Measurements from ENCODE around the gene CIB2. TPM values are rescaled to one million over a fixed set of nuclear protein-coding genes. Genes with fewer than 3 reads are reported as not detected.

Gene CIB2
- total RNA-seq, 1 donor from 2014 or later: 2.2 TPM

DNA sequence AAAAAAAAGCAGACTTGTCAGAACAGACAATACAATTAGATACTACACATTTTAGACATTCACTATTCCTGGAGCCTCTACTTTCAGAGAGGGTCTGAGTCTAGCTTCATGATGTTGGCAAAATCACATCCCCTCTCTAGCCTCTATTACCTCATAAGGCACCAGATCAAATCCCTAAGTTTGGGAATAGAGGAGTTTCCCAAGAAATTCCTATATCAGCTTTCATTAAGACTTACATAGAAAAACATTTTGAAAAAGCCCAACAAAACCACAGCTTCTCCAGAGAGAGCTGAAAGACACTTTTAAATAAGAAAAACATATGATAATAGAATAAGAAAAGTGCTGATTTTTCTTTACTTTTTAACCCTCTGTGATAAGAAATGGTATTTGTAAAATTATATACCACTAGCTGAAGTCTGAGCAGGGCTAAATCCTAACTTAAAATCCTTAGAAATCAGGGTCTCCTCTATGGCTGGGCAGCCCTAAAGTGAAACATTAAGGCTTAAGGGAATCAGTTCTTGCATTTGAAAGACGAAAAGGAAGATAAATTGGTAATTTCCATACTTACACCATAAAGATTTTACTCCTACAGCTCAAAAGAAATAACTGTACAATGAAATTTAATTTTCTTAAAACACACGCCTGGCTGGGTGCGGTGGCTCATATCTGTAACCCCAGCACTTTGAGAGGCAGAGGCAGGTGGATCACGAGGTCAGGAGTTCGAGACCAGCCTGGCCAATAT, 58.0 kb downstream of the CIB2 start:
- H3K4me3 Mint-ChIP-seq (ENCODE audit: low read depth): peak overlapping the region; percentile 14
- H3K4me1 Mint-ChIP-seq (ENCODE audit: low read depth): peaks cover 45% of the 10 kb centered on the region

DNA sequence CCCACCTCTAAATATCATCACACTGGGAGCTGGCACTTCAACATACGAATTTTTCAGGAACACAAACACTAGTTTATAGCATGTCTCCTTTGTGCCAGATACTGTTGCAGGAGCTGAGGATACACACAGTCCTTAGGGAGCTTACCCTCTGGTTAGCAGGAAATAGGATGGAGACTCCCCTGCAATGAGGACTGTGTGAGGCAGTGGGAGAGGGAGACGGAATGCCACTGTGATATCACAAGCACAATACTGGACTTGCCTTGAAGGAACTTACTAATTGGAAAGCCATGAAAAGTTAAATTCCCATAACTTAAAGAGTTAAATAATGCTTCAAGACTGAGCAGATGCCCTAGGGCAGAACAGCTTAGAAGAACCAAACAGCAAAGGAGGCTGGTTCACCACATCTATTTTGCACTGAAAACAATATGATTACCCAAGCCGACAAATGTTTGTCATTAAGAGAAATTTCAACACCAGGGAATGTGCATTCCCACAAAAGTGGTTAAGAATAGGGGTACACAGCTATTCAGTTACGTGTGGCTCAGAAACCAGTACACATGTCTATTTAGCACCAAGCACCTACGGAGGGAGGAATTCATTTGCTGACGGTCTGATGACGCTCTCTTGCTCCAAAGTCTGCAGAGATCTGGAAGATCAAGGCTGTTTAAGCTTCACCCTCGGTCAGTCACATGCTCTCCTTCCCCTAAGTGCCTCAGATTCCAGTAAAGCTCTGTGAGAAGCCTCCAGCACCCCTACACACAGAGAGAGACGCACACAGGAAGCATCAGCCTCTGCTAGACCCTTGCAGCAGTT, 59.0 kb downstream of the CIB2 start:
- H3K36me3 Mint-ChIP-seq (ENCODE audit: low read depth): peaks cover 24% of the 10 kb centered on the region
- no peaks in the 10 kb centered on the region for H3K9me3 Mint-ChIP-seq
- H3K27me3 Mint-ChIP-seq (ENCODE audit: low read depth): no peaks in the 10 kb centered on the region
- H3K4me3 Mint-ChIP-seq (ENCODE audit: low read depth): peak overlapping the region; percentile 14
- intact Hi-C loops (cut with micrococcal nuclease): no loop called here
- peaks cover 40% of the 10 kb centered on the region for H3K4me1 Mint-ChIP-seq (ENCODE audit: low read depth)
- H3K27ac Mint-ChIP-seq: peak overlapping the region; percentile 35
- no peak for DNase-seq (ENCODE audit: low spot score)

More for the DNA sequence above, 58.0 kb downstream of the CIB2 start:
- Mint-ChIP-seq H3K27ac (peak overlapping the region; percentile 35), H3K9me3 (no peaks in the 10 kb centered on the region), H3K27me3 (ENCODE audit: low read depth) (no peaks in the 10 kb centered on the region), H3K36me3 (ENCODE audit: low read depth) (peaks cover 24% of the 10 kb centered on the region)
- DNase-seq (ENCODE audit: low spot score): no peak
- intact Hi-C loops (cut with micrococcal nuclease): no loop called here

DNA sequence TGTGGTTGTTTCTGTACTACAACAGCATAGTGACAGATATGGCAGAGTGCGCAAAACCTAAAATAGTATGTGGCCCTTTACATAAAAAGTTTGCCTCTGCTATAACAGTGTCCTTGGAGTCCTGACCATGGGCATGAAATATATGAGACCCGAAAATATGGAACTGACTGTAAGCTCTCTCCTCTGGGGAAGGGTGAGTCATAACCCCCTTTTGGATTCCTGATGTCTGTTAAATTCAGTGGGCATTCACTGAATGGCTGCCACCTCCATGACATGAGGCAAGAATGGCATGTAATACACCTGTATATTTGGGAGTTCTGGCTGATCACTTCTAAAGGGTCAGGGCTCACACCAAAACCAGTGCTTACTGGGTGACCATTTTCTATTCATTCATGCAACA, 59.9 kb downstream of the CIB2 start:
- H3K36me3 Mint-ChIP-seq (ENCODE audit: low read depth): peaks cover 24% of the 10 kb centered on the region
- no peak overlapping the region for H3K27ac Mint-ChIP-seq
- intact Hi-C loops (cut with micrococcal nuclease): no loop called here
- no peaks in the 10 kb centered on the region for H3K9me3 Mint-ChIP-seq
- no peak for DNase-seq (ENCODE audit: low spot score)
- H3K4me3 Mint-ChIP-seq (ENCODE audit: low read depth): no peak overlapping the region
- H3K4me1 Mint-ChIP-seq (ENCODE audit: low read depth): peaks cover 40% of the 10 kb centered on the region
- no peaks in the 10 kb centered on the region for H3K27me3 Mint-ChIP-seq (ENCODE audit: low read depth)

DNA sequence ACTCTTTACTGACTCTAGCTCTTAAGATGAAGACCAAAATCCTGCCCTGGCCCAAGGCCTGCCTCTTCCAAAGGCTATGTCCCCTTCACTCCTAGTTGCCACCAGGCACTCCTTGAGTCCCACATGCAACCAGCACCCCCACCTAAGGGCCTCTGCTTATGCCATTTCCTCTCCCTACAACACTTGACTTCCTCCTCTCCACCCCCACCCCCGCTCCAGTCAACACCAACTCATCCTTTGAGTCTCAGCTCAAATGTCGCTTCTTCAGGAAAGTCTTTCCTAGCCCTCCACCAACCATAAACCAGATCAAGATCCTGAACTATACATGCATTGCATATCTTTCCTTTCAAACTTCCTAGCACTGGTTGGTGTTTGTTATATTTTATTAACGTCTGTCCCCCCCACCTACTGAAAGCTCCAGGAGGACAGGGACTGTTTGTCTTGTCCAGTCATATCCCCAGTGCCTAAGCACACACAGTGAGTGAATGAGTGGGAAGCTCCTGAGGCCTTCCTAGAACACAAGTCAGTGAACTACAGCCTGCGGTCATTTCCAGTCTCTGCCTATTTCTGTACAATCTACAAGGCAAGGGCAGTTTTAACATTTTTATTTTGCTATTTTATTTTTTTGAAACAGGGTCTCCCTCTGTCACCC, 61.1 kb downstream of the CIB2 start:
- H3K4me1 Mint-ChIP-seq (ENCODE audit: low read depth): peaks cover 31% of the 10 kb centered on the region
- peak overlapping the region; percentile 72 for H3K4me3 Mint-ChIP-seq (ENCODE audit: low read depth)
- DNase-seq (ENCODE audit: low spot score): no peak
- peak overlapping the region; percentile 96 for H3K27ac Mint-ChIP-seq
- no peaks in the 10 kb centered on the region for H3K27me3 Mint-ChIP-seq (ENCODE audit: low read depth)
- intact Hi-C loops (cut with micrococcal nuclease): no loop called here
- no peaks in the 10 kb centered on the region for H3K9me3 Mint-ChIP-seq
- peaks cover 28% of the 10 kb centered on the region for H3K36me3 Mint-ChIP-seq (ENCODE audit: low read depth)

DNA sequence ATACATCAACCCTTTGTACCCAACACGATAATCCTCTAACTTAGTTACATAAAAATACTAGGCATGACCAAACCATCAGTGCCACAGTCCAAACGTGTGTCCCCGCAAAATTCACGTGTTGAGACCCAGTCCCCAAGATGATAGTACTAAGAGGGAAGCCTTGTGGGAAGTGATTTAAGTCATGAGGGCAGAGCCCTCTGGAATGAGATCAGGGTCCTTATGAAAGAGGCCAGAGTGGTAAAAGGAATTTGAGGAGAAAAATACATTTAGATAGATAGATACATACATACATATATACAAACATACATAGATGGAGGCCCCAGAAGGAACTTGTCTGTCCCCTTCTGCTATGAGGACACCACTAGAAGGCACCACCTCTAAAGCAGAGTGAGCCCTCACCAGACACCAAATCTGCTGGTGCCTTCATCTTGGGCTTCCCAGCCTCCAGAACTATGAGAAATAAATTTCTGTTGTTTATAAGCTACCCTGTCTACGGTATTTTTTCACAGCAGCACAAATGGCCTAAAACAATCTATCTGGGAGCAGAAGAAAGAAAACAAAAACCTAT, 61.7 kb downstream of the CIB2 start:
- Mint-ChIP-seq H3K36me3 (ENCODE audit: low read depth) (peaks cover 24% of the 10 kb centered on the region), H3K27ac (peak overlapping the region; percentile 96), H3K9me3 (no peaks in the 10 kb centered on the region), H3K4me3 (ENCODE audit: low read depth) (peak overlapping the region; percentile 72), H3K27me3 (ENCODE audit: low read depth) (no peaks in the 10 kb centered on the region), H3K4me1 (ENCODE audit: low read depth) (peaks cover 27% of the 10 kb centered on the region)
- DNase-seq (ENCODE audit: low spot score): no peak
- intact Hi-C loops (cut with micrococcal nuclease): loop anchor here (1.0 to 5.0 kb wide), 4 partner anchors 8 to 35 kb away; partner anchors contain the start of gene TBC1D2B

DNA sequence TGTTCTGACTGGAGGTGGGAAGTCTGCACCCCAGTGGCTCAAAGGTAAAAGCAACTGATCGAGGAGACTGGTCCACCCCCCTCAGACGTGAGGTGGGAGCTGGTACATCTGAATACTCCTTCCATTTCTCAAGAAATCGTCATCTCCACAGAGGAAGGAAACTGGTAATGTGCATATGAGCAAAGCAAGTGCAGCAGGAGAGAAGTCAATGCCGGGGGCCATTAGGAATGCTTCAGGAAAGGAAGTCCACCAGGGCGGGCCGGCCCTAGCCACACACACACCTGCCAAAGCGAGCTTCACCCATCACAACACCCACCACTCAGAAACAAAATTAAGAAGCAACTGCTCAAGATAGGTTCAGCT, 62.2 kb downstream of the CIB2 start:
- Mint-ChIP-seq H3K4me3 (ENCODE audit: low read depth) (peak overlapping the region; percentile 72), H3K36me3 (ENCODE audit: low read depth) (peaks cover 20% of the 10 kb centered on the region), H3K4me1 (ENCODE audit: low read depth) (peaks cover 23% of the 10 kb centered on the region), H3K27me3 (ENCODE audit: low read depth) (no peaks in the 10 kb centered on the region), H3K27ac (peak overlapping the region; percentile 96), H3K9me3 (no peaks in the 10 kb centered on the region)
- no peak for DNase-seq (ENCODE audit: low spot score)
- intact Hi-C loops (cut with micrococcal nuclease): loop anchor here (1.0 to 5.0 kb wide), 4 partner anchors 8 to 34 kb away; partner anchors contain the start of gene TBC1D2B

DNA sequence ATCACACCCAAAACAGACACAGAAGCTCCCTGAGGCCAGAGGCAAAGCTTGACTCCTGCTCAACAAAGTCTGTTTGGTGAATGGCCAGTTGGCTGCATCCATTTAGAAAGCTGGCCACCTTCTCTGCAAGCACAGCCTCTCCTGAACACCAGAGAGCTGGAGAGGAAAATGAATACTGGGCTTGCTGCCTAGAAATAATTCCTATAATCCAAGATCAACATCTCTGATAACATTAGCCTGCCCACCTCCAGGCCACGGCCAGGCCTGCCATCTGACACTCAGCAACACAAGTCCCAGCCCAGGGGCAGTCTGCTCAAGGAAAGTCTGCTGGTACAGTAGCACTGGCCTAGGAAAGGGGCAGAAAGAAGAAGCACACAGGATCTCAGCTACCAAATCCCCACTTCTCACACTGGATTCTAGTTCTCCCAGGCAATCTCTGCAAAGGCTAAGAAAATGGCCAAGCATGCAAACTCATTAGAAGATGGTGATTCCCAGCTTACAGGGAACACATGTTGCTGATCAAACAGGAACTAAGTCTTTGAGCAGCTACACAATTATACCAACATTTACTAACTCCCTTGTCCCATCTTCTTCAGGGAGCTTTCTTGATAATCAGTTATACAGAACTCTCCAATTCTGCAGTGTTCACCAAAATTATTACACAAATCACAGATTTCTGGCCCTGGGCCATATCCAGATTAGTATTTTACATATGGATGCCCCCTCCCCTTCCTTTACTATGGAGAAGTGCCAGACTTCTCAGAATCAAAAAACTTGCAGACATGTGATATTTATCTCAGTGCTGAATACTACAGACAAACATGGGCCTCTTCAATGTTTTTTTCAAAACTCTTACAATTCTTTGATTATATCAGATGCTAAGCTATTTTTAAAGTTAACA, 63.7 kb downstream of the CIB2 start:
- Mint-ChIP-seq H3K27ac (peak overlapping the region; percentile 96), H3K4me3 (ENCODE audit: low read depth) (no peak overlapping the region), H3K4me1 (ENCODE audit: low read depth) (peaks cover 14% of the 10 kb centered on the region), H3K36me3 (ENCODE audit: low read depth) (peaks cover 15% of the 10 kb centered on the region), H3K9me3 (no peaks in the 10 kb centered on the region), H3K27me3 (ENCODE audit: low read depth) (no peaks in the 10 kb centered on the region)
- no peak for DNase-seq (ENCODE audit: low spot score)
- intact Hi-C loops (cut with micrococcal nuclease): loop anchor here (2.0 to 5.0 kb wide), 3 partner anchors 17 to 35 kb away; no protein-coding TSS in a partner anchor

DNA sequence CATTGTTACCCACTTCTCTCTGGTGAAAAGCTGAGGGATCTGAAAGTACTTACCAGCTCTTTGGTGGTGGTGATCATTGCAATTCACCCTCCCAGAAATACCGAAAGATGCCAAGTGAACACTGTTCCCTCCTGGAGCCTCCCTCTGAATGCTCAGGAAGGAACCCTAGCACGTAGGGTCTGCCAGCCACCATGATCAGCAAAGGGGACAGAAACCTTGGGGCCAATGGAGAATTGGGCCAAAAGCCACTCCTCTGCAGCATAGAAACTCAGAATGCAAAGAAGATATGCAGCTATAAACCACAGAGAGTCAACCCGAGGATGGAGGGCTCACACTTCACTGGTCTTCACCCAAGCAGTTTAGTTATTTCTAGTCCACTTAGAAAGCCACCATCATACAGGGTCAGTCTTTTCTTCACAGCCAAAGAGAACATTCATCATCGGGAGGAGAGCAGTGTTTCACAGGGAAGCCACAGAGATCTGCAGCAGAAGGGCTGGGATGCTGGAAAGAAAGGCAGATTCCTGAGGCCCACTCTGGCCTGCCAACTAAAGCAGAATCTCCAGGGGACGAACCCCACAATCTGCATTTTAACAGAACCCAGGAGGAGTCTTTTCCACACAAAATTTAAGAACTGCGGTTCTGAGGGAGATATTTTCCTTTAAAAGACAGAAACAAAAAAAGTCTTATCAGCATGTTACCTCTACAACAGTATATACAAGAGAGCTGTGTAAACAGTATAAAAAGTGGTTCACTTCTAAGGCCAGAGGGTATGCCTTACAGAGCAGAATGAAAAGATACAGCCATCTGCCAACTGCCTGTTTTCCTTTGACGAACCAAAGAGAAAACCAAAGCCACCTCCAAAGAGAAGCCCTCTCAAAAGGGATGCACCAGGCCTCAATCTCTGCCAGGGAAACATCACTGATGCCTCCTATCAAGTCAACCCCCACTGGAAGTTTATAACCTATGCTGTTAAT, 65.0 kb downstream of the CIB2 start:
- H3K4me3 Mint-ChIP-seq (ENCODE audit: low read depth): no peak overlapping the region
- no peak for DNase-seq (ENCODE audit: low spot score)
- H3K36me3 Mint-ChIP-seq (ENCODE audit: low read depth): peaks cover 10% of the 10 kb centered on the region
- intact Hi-C loops (cut with micrococcal nuclease): loop anchor here (5.0 kb wide), 1 partner anchor 36 kb away; no protein-coding TSS in a partner anchor
- H3K27me3 Mint-ChIP-seq (ENCODE audit: low read depth): no peaks in the 10 kb centered on the region
- no peaks in the 10 kb centered on the region for H3K9me3 Mint-ChIP-seq
- H3K4me1 Mint-ChIP-seq (ENCODE audit: low read depth): peaks cover 10% of the 10 kb centered on the region
- peak overlapping the region; percentile 81 for H3K27ac Mint-ChIP-seq

DNA sequence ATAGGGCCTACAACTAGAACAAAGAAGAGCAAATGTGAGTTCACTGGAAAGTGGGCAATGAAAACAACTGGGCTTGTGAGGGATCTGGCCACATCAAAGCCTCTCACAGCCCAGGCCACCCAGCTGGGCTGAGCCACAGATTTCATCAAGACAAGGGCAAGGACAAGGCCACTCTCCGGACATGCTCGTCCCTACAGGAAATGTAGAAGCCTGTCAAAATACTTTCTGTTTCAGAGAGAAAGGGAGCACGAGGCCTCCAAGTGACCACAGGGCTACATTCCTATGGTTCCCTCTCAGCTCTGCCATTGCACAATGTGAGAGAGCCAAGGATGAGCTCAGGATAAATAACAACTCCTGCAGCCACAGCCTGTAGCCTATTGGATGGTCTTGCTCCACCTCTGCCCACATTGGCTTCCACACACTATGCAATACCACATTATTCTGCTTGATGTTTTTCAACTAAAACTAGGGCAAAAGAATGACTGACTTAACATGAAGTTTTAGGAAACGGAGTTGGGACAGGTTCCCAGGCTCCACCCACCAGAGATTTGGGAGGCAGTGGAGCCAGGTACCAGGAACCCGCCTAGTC, 65.9 kb downstream of the CIB2 start:
- Mint-ChIP-seq H3K27ac (peak overlapping the region; percentile 81), H3K4me3 (ENCODE audit: low read depth) (no peak overlapping the region), H3K9me3 (no peaks in the 10 kb centered on the region), H3K27me3 (ENCODE audit: low read depth) (no peaks in the 10 kb centered on the region), H3K36me3 (ENCODE audit: low read depth) (peaks cover 10% of the 10 kb centered on the region), H3K4me1 (ENCODE audit: low read depth) (peaks cover 8% of the 10 kb centered on the region)
- no peak for DNase-seq (ENCODE audit: low spot score)
- intact Hi-C loops (cut with micrococcal nuclease): loop anchor here (5.0 kb wide), 1 partner anchor 37 kb away; no protein-coding TSS in a partner anchor

DNA sequence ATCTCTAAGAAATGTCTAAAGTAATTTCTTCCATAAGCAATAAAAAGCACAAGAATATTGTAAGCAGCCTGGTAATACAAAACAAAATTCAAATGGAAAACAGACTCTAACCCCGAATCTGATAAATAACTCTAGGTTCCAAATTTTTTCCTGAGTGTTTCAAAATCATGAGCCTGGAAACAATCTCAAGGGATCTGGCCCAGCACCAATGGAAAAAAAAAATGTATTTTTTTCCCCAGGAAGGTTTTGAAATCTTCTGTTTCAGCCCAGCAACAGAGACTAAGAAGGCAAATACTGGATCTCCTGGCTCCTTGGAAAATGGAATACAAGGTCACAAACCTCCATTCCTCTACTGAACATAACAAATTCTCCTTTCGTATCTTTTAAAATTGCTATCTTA, 66.7 kb downstream of the CIB2 start:
- Mint-ChIP-seq H3K4me3 (ENCODE audit: low read depth) (no peak overlapping the region), H3K36me3 (ENCODE audit: low read depth) (peaks cover 10% of the 10 kb centered on the region), H3K27ac (no peak overlapping the region), H3K4me1 (ENCODE audit: low read depth) (peaks cover 16% of the 10 kb centered on the region), H3K27me3 (ENCODE audit: low read depth) (no peaks in the 10 kb centered on the region), H3K9me3 (no peaks in the 10 kb centered on the region)
- no peak for DNase-seq (ENCODE audit: low spot score)
- intact Hi-C loops (cut with micrococcal nuclease): no loop called here

Data from activated T-helper 2 cell treated with anti-CD3 and anti-CD28 coated beads, Interferon-gamma antibody, Interleukin-2, Interleukin-4, amounts not matched to agents 10 μg/mL and 5 μg/mL and 100 μg/mL, durations not matched to agents 14 hours and 24 hours and 36 hours (primary cell).